PC-3 (cell line): ENCODE results near the gene GPR83. TPM values are rescaled to one million over a fixed set of nuclear protein-coding genes. Genes with fewer than 3 reads are reported as not detected.

Experiments used
- ATAC-seq: fragments of 200-7000 bp; cut with Tn5 transposase; 2 replicates; pipeline ENCODE4 v1.9.1; 2020; ENCODE audit warnings: mild to moderate bottlenecking, moderate library complexity
- BruUV-seq: library from RNA; stranded (reverse); fragments of 400-500 nt; replicated peaks from 2 replicates; lab custom pipeline; 2021; lab: Mats Ljungman, UMichigan
- CTCF ChIA-PET: fragments of 300-600 bp; sonication (Branson Sonifier 250); formaldehyde crosslinking; loops from one replicate; lab custom pipeline; 2022; ENCODE audit warnings: antibody characterized with exemption; lab: Charles Lee
- POLR2A ChIA-PET: fragments of 300-600 bp; sonication (Branson Sonifier 250); formaldehyde crosslinking; loops from one replicate; lab custom pipeline; 2022; ENCODE audit warnings: antibody characterized with exemption; ENCODE audit not compliant: unreplicated experiment; lab: Charles Lee
- DNase-seq: peaks from one replicate; pipeline ENCODE4 v3.0.0-alpha.2; 2015
- H2AFZ ChIP-seq: fragments of 300-600 bp; sonication (generic); 2 replicates; pipeline ENCODE4 v1.6.0; 2016; ENCODE audit warnings: antibody characterized with exemption, low read length
- H3F3A ChIP-seq: fragments of 300-600 bp; sonication (generic); one replicate; pipeline ENCODE4 v1.6.0; 2017; ENCODE audit warnings: antibody characterized with exemption, low read length, control low read depth, mild to moderate bottlenecking; ENCODE audit not compliant: unreplicated experiment
- H3K27ac ChIP-seq: fragments of 300-600 bp; sonication (generic); 2 replicates; pipeline ENCODE4 v1.5.1; 2016; ENCODE audit warnings: mild to moderate bottlenecking, low read length
- H3K27me3 ChIP-seq: fragments of 300-600 bp; sonication (generic); 2 replicates; pipeline ENCODE4 v1.6.1; 2016; ENCODE audit warnings: low read length, mixed read lengths
- H3K36me3 ChIP-seq: fragments of 300-600 bp; sonication (generic); 2 replicates; pipeline ENCODE4 v1.6.1; 2016; ENCODE audit warnings: low read depth, mixed run types, low read length, mixed read lengths
- H3K4me1 ChIP-seq: fragments of 300-600 bp; sonication (generic); 2 replicates; pipeline ENCODE4 v1.5.1; 2016; ENCODE audit warnings: low read length; ENCODE audit not compliant: insufficient read depth
- H3K4me2 ChIP-seq: fragments of 300-600 bp; sonication (generic); 2 replicates; pipeline ENCODE4 v1.6.0; 2016; ENCODE audit warnings: low read length
- H3K4me3 ChIP-seq: fragments of 300-600 bp; sonication (generic); 2 replicates; pipeline ENCODE4 v1.5.1; 2016; ENCODE audit warnings: mild to moderate bottlenecking, low read length, mixed read lengths
- H3K79me2 ChIP-seq: fragments of 300-600 bp; sonication (generic); 2 replicates; pipeline ENCODE4 v1.6.1; 2017; ENCODE audit warnings: low read length, mixed read lengths
- H3K9ac ChIP-seq: fragments of 300-600 bp; sonication (generic); 2 replicates; pipeline ENCODE4 v1.6.0; 2016; ENCODE audit warnings: mild to moderate bottlenecking, low read length
- H3K9me2 ChIP-seq: fragments of 300-600 bp; sonication (generic); replicated peaks from 2 replicates; pipeline ENCODE4 v1.6.1; 2016; ENCODE audit warnings: mixed run types, low read length, mixed read lengths
- H3K9me3 ChIP-seq: fragments of 300-600 bp; sonication (generic); 2 replicates; pipeline ENCODE4 v1.6.1; 2016; ENCODE audit warnings: low read length, mixed read lengths
- H4K20me1 ChIP-seq: fragments of 300-600 bp; sonication (generic); 2 replicates; pipeline ENCODE4 v1.6.1; 2016; ENCODE audit warnings: low read length, mixed read lengths
- EZH2 ChIP-seq: fragments of 300-600 bp; sonication (generic); IDR thresholded peaks from one replicate; pipeline ENCODE4 v1.6.1; 2017; ENCODE audit warnings: antibody characterized with exemption, mild to moderate bottlenecking, low read length; ENCODE audit not compliant: unreplicated experiment
- EZH2phosphoT487 ChIP-seq: fragments of 300-600 bp; sonication (generic); IDR thresholded peaks from 2 replicates; pipeline ENCODE4 v1.6.1; 2018; ENCODE audit warnings: mild to moderate bottlenecking, antibody characterized with exemption, low read length, borderline replicate concordance
- intact Hi-C: fragments of 100-400 bp; cut with micrococcal nuclease; formaldehyde crosslinking; loops from 2 replicates; pipeline ENCODE4 v1.9.0; 2023
- total RNA-seq: library from RNA; depleted of rRNA; stranded (reverse); fragments of >200 nt; gene quantifications from 2 replicates; pipeline ENCODE4 v1.2.3, GENCODE V29; 2014
- TF ChIP-seq, protein P1 (sequence below): fragments of 300-600 bp; sonication (generic); conservative IDR thresholded peaks from 2 replicates; pipeline ENCODE4 v1.5.1; 2017; ENCODE audit warnings: antibody characterized with exemption, low read depth, mild to moderate bottlenecking, low read length

The GPR83 gene
- total RNA-seq, 1 experiment from 2014 or later, result not detected

DNA sequence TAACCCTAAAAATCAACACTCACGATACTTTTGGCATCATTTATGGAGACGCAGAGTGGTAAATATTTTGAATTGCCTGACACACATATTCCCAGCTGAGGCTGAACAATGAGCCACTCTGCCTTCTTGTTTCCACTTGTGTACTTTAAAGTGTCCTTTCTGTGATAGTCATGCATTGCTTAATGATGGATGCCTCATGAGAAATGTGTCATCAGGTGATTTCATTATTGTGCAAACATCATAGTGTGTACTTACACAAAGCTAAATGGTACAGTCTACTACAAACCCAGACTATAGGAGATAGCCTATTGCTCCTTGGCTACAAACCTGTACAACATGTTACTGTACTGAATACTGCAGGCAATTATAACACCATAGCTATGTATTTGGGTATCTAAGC is 48.2 kb upstream of the GPR83 start:
- TF ChIP-seq, protein P1, sequence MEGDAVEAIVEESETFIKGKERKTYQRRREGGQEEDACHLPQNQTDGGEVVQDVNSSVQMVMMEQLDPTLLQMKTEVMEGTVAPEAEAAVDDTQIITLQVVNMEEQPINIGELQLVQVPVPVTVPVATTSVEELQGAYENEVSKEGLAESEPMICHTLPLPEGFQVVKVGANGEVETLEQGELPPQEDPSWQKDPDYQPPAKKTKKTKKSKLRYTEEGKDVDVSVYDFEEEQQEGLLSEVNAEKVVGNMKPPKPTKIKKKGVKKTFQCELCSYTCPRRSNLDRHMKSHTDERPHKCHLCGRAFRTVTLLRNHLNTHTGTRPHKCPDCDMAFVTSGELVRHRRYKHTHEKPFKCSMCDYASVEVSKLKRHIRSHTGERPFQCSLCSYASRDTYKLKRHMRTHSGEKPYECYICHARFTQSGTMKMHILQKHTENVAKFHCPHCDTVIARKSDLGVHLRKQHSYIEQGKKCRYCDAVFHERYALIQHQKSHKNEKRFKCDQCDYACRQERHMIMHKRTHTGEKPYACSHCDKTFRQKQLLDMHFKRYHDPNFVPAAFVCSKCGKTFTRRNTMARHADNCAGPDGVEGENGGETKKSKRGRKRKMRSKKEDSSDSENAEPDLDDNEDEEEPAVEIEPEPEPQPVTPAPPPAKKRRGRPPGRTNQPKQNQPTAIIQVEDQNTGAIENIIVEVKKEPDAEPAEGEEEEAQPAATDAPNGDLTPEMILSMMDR, result no peak
- Histone ChIP-seq H3K4me3 (peak overlapping the region; percentile 7; the same call in 1 of the 2 replicates), H3K4me2 (peak overlapping the region; percentile 60), H3K9me2 (no peaks in the 10 kb centered on the region), H4K20me1 (peaks cover 4% of the 10 kb centered on the region; the same call in 1 of the 2 replicates), H3K79me2 (no peaks in the 10 kb centered on the region), H3K27ac (peak overlapping the region; percentile 84), H3K27me3 (no peaks in the 10 kb centered on the region), H3K4me1 (peaks cover 19% of the 10 kb centered on the region), H3K9me3 (no peaks in the 10 kb centered on the region), H3F3A (peaks cover 10% of the 10 kb centered on the region), H2AFZ (no peak overlapping the region), H3K9ac (peak overlapping the region; percentile 53), H3K36me3 (peaks cover 14% of the 10 kb centered on the region; the same call in 1 of the 2 replicates)
- POLR2A ChIA-PET, result no interaction called here
- CTCF ChIA-PET, result interaction anchor here (0.5 to 1.6 kb wide), 3 partner anchors 32 to 599 kb away, joined by 3 to 6 read pairs (median 4); partner anchors contain the start of gene VSTM5
- peak; percentile 99 for ATAC-seq
- intact Hi-C loops, result loop anchor here (1.0 kb wide), 1 partner anchor 44 kb away; the partner anchor contains the start of genes ANKRD49 and MRE11
- no TSS peak for BruUV-seq
- peak; percentile 99 for DNase-seq

DNA sequence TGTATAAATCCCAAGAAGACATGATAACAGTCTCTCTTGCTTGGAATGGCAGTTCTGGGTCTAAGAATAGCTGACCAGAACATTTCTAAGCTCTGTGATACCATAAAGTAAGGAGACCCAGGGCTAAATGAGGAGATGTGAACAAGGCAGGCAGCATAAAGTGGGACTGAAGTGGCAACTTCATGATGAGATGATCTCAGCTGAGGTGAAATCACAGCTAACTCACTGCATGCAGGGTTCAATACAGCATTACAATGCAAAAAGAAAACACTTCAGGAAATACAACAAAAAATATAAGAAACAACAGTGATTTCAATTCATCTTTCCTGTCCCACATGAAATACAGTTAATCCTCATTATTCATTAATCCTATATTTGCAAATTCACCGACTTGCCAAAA is 47.8 kb upstream of the GPR83 start:
- Histone ChIP-seq H3K9me2 (no peaks in the 10 kb centered on the region), H3K9me3 (no peaks in the 10 kb centered on the region), H3K79me2 (no peaks in the 10 kb centered on the region), H3F3A (peaks cover 10% of the 10 kb centered on the region), H4K20me1 (peaks cover 4% of the 10 kb centered on the region; the same call in 1 of the 2 replicates), H3K27ac (peak overlapping the region; percentile 84), H3K27me3 (no peaks in the 10 kb centered on the region), H3K4me3 (peak overlapping the region; percentile 7; the same call in 1 of the 2 replicates), H3K4me2 (peak overlapping the region; percentile 60), H3K36me3 (peaks cover 17% of the 10 kb centered on the region; the same call in 1 of the 2 replicates), H2AFZ (no peak overlapping the region), H3K4me1 (peaks cover 19% of the 10 kb centered on the region), H3K9ac (peak overlapping the region; percentile 44)
- BruUV-seq, result no TSS peak
- ATAC-seq, result peak; percentile 9
- intact Hi-C loops, result loop anchor here (1.0 kb wide), 1 partner anchor 44 kb away; the partner anchor contains the start of genes ANKRD49 and MRE11
- DNase-seq, result no peak
- POLR2A ChIA-PET, result no interaction called here
- TF ChIP-seq EZH2phosphoT487, result no peak
- CTCF ChIA-PET, result interaction anchor here (0.5 to 1.6 kb wide), 3 partner anchors 32 to 599 kb away, joined by 3 to 6 read pairs (median 4); partner anchors contain the start of gene VSTM5

DNA sequence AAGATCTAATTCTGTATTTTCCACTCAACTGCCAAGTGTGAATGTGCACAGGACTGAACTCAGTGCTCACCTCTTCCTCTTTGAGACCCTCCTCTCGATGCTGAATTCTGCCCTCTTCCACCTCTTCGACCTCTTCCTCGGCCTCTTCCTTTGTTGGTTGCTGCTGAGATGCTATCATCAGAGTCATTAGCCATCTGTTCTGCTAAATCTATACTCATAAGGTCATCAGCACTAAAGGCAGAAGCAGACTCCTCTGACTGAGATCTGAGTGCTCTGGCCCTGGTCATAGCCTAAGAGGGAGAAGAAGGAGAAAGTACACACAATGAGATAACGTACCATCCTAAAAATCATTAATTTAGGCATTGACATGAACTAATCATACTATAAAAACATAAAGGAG is 45.9 kb upstream of the GPR83 start:
- no peak overlapping the region for H3K4me3 ChIP-seq
- no peak overlapping the region for H3K27ac ChIP-seq
- no peaks in the 10 kb centered on the region for H3K9me2 ChIP-seq
- H2AFZ ChIP-seq, result no peak overlapping the region
- peaks cover 4% of the 10 kb centered on the region; the same call in 1 of the 2 replicates for H4K20me1 ChIP-seq
- H3K9me3 ChIP-seq, result no peaks in the 10 kb centered on the region
- no peaks in the 10 kb centered on the region for H3K27me3 ChIP-seq
- H3K79me2 ChIP-seq, result no peaks in the 10 kb centered on the region
- ATAC-seq (no peak), DNase-seq (no peak)
- H3K9ac ChIP-seq, result no peak overlapping the region
- no TSS peak for BruUV-seq
- ChIA-PET POLR2A (no interaction called here), CTCF (no interaction called here)
- peaks cover 10% of the 10 kb centered on the region for H3F3A ChIP-seq
- H3K4me2 ChIP-seq, result no peak overlapping the region
- intact Hi-C loops, result no loop called here
- no peak for TF ChIP-seq EZH2
- TF ChIP-seq EZH2phosphoT487, result no peak
- TF ChIP-seq, protein P1, result no peak
- peaks cover 14% of the 10 kb centered on the region; the same call in 1 of the 2 replicates for H3K36me3 ChIP-seq
- peaks cover 19% of the 10 kb centered on the region for H3K4me1 ChIP-seq
